HUES64 (cell line): Measurements from ENCODE around the gene TRAF4.
A peak's percentile ranks its signal among the peaks of the same experiment; 100 is the strongest.

Experiments used
- H3K27ac ChIP-seq: 2 replicates; pipeline ENCODE4 v1.7.0; 2013; ENCODE audit warnings: low read depth, low read length, inconsistent platforms
- H3K27me3 ChIP-seq: 2 replicates; pipeline ENCODE4 v1.6.1; 2013; ENCODE audit warnings: mild to moderate bottlenecking, low read length; ENCODE audit not compliant: insufficient read depth
- H3K36me3 ChIP-seq: 2 replicates; pipeline ENCODE4 v1.6.1; 2013; ENCODE audit warnings: mild to moderate bottlenecking, low read length; ENCODE audit not compliant: insufficient read depth
- H3K4me1 ChIP-seq: 2 replicates; pipeline ENCODE4 v1.6.1; 2013; ENCODE audit warnings: mild to moderate bottlenecking, low read length, moderate library complexity; ENCODE audit not compliant: insufficient read depth
- H3K4me3 ChIP-seq: 2 replicates; pipeline ENCODE4 v1.5.1; 2013; ENCODE audit warnings: mild to moderate bottlenecking, low read length, moderate library complexity
- H3K9ac ChIP-seq: 2 replicates; pipeline ENCODE4 v1.6.1; 2013; ENCODE audit warnings: mild to moderate bottlenecking, low read depth, low read length
- H3K9me3 ChIP-seq: 2 replicates; pipeline ENCODE4 v1.6.1; 2013; ENCODE audit warnings: low read depth, low read length; ENCODE audit not compliant: insufficient read depth
- WGBS: fragments of 150-250, 120-280 bp; methylation state at CpG from one replicate; pipeline ENCODE4 v1.1.7; 2013; ENCODE audit warnings: missing lambda C conversion rate; 5-methylcytosine and 5-hydroxymethylcytosine counted together

The TRAF4 gene

GRCh38 chr17:28705728-28706334, 38.0 kb upstream of the TRAF4 start:
- WGBS, result 90% methylated on average over 10 of the region's 10 CpGs
- Histone ChIP-seq H3K36me3 (peaks cover 35% of the 10 kb centered on the region), H3K27ac (no peak overlapping the region)

GRCh38 chr17:28706471-28707338, 37.1 kb upstream of the TRAF4 start:
- Histone ChIP-seq H3K9me3 (no peaks in the 10 kb centered on the region), H3K27me3 (no peaks in the 10 kb centered on the region), H3K27ac (no peak overlapping the region), H3K36me3 (peaks cover 26% of the 10 kb centered on the region), H3K9ac (no peak overlapping the region), H3K4me1 (peaks cover 4% of the 10 kb centered on the region; the same call in 1 of the 2 replicates), H3K4me3 (no peak overlapping the region)
- WGBS, result 58% methylated on average over 3 of the region's 7 CpGs

More at GRCh38 chr17:28705728-28706334, 38.0 kb upstream of the TRAF4 start:
- Histone ChIP-seq H3K27me3 (no peaks in the 10 kb centered on the region), H3K4me3 (no peak overlapping the region), H3K4me1 (peaks cover 4% of the 10 kb centered on the region; the same call in 1 of the 2 replicates), H3K9me3 (no peaks in the 10 kb centered on the region), H3K9ac (0 out of 2 replicates have a peak overlapping the region, but pooled peaks have one; percentile 29)

DNA sequence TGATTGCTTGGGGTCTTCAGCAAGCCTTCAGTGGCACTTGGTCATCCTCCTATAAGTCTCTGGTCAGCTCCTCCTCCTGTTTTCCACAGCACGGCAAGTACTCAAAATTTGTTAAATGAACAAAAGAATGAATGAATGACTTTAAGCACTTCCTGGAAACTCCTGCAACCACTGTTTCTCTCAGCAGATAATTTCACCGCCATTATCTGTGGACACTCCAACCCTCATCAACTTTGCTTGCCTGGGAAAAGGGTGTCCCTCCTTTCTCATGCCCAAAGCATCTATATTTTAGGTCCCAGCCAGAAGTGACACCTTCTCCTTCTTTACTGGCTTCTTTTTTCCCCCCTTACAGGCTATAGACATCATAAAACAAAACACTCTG, 36.5 kb upstream of the TRAF4 start:
- WGBS, result 98% methylated on average over 2 of the region's 2 CpGs
- H3K4me1 ChIP-seq, result peaks cover 4% of the 10 kb centered on the region

GRCh38 chr17:28710861-28711722, 32.7 kb upstream of the TRAF4 start:
- H3K27ac ChIP-seq, result peak overlapping the region; percentile 98
- no peaks in the 10 kb centered on the region for H3K9me3 ChIP-seq
- peak overlapping the region; percentile 70 for H3K4me3 ChIP-seq
- no peaks in the 10 kb centered on the region for H3K27me3 ChIP-seq
- H3K4me1 ChIP-seq, result peaks cover 13% of the 10 kb centered on the region
- peaks cover 29% of the 10 kb centered on the region for H3K36me3 ChIP-seq
- peak overlapping the region; percentile 96 for H3K9ac ChIP-seq
- under 1% methylated on average over 74 of the region's 74 CpGs for WGBS

More for the DNA sequence above, 36.5 kb upstream of the TRAF4 start:
- Histone ChIP-seq H3K9ac (no peak overlapping the region), H3K36me3 (peaks cover 20% of the 10 kb centered on the region), H3K9me3 (no peaks in the 10 kb centered on the region), H3K27me3 (no peaks in the 10 kb centered on the region), H3K27ac (no peak overlapping the region), H3K4me3 (no peak overlapping the region)

GRCh38 chr17:28711723-28712031, 32.1 kb upstream of the TRAF4 start, which contains the start of gene PROCA1:
PROCA1 (minus strand) TSS chr17:28711888; CDS start chr17:28711660, 228 bp downstream.
- H3K27ac ChIP-seq, result peak within 1 kb of the TSS; percentile 98

DNA sequence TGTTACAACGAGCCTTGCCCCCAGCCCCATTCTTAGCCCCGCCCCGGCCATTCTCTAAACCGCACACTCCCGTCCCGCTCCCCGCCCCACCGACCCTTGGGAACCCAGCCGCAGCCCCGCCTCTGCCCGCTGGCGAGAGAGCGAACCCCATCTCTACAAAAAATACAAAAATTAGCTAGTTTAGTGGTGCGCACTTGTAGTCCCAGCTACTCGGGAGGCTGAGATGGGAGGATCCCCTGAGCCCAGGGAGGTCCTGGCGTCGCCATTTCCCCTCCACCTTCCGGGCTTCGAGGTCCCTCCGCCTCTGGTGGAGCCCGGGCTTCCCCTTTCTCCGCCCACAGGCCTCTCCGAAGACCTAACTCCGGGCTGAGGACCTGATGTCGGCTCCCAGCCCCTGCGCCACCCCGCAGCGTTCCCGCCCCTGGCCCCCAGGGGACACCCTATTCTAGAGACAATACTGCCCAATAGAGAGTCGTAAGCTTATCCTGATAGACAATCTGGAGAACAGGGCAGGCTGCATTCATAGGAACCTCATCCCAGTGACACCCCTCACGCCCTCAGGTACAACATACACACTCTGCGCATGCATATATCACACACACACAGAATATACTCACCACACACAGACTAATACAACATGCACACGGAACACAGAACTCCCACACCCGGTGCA, 31.6 kb upstream of the TRAF4 start:
- H3K27ac ChIP-seq, result peak overlapping the region; percentile 97
- H3K36me3 ChIP-seq, result peaks cover 29% of the 10 kb centered on the region
- peak overlapping the region; percentile 96 for H3K9ac ChIP-seq
- WGBS, result 12% methylated on average over 34 of the region's 34 CpGs
- H3K27me3 ChIP-seq, result no peaks in the 10 kb centered on the region
- H3K4me3 ChIP-seq, result peak overlapping the region; percentile 70
- peaks cover 16% of the 10 kb centered on the region for H3K4me1 ChIP-seq
- no peaks in the 10 kb centered on the region for H3K9me3 ChIP-seq

More at GRCh38 chr17:28711723-28712031, 32.1 kb upstream of the TRAF4 start, which contains the start of gene PROCA1:
- Histone ChIP-seq H3K9me3 (no peaks in the 10 kb centered on the region), H3K4me1 (peaks cover 19% of the 10 kb centered on the region), H3K36me3 (peaks cover 29% of the 10 kb centered on the region), H3K27me3 (no peaks in the 10 kb centered on the region), H3K4me3 (peak within 1 kb of the TSS; percentile 70), H3K9ac (peak within 1 kb of the TSS; percentile 96)
- under 1% methylated on average over 20 of the region's 20 CpGs for WGBS

GRCh38 chr17:28712705-28713415, 31.0 kb upstream of the TRAF4 start:
- Histone ChIP-seq H3K27me3 (no peaks in the 10 kb centered on the region), H3K4me1 (peaks cover 15% of the 10 kb centered on the region), H3K36me3 (peaks cover 29% of the 10 kb centered on the region), H3K9me3 (no peaks in the 10 kb centered on the region), H3K9ac (0 out of 2 replicates have a peak overlapping the region, but pooled peaks have one; percentile 96), H3K27ac (no peak overlapping the region), H3K4me3 (peak overlapping the region; percentile 70)
- 79% methylated on average over 6 of the region's 7 CpGs for WGBS

DNA sequence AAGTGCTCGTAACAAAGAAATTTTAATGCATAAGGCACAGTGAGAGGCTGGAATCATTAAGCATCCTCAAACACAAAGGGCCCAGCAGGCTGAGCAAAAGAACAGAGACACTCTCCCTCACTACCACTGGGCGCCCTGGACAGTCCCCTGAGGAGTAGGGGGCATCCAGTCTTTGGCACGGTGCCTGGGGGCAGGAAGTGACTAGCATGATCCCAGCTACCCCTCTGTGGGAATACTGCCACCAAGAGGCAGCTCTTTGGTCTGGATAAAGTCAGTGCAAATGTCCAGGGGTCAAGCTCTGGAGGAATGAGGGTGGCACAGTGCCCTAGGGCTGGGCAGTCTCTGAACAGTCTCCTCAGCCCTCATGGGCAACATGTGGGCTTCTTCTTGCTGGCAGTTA, 29.5 kb upstream of the TRAF4 start:
- H3K4me1 ChIP-seq, result peaks cover 20% of the 10 kb centered on the region
- H3K9ac ChIP-seq, result no peak overlapping the region
- H3K9me3 ChIP-seq, result no peaks in the 10 kb centered on the region
- H3K36me3 ChIP-seq, result peaks cover 29% of the 10 kb centered on the region
- no peak overlapping the region for H3K27ac ChIP-seq
- H3K27me3 ChIP-seq, result no peaks in the 10 kb centered on the region
- no peak overlapping the region for H3K4me3 ChIP-seq
- WGBS, result 88% methylated on average over 3 of the region's 3 CpGs

DNA sequence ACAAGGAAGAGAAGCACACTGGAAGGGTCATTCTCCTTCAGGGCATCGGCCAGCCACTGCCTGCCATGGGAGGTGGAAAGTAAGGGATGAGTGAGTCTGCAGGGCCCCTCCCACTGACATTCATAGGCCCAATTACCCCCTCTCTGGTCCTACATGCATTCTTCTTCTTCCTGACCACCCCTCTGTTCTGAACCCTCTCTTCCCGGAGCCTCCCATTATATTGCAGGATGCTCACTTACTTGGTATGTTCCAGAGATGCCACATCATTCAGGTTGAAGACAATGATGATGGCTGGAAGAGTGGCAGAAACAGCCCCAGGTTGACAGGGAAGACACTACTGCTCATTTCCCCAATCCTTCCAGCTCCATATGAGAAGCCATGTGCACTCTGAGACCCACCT, 28.6 kb upstream of the TRAF4 start:
- H3K27ac ChIP-seq, result no peak overlapping the region
- H3K36me3 ChIP-seq, result peaks cover 30% of the 10 kb centered on the region
- no peak overlapping the region for H3K9ac ChIP-seq
- 100% methylated on average over 2 of the region's 2 CpGs for WGBS
- H3K4me1 ChIP-seq, result peaks cover 20% of the 10 kb centered on the region
- H3K4me3 ChIP-seq, result no peak overlapping the region
- no peaks in the 10 kb centered on the region for H3K27me3 ChIP-seq
- H3K9me3 ChIP-seq, result no peaks in the 10 kb centered on the region
